Endothelial cell (in vitro differentiated cells): ENCODE data around the gene MYLK. TPM values are rescaled to one million over a fixed set of nuclear protein-coding genes. Genes with fewer than 3 reads are reported as not detected.

ENCODE experiments used
- DNase-seq: peaks from one replicate; pipeline ENCODE4 v3.0.0; 2021; ENCODE audit warnings: low spot score
- H3K27ac Mint-ChIP-seq: one replicate; pipeline ENCODE4 v1.8.0; 2021; ENCODE audit warnings: mixed read lengths, inconsistent platforms; ENCODE audit not compliant: unreplicated experiment
- H3K27me3 Mint-ChIP-seq: one replicate; pipeline ENCODE4 v1.8.0; 2021; ENCODE audit warnings: mild to moderate bottlenecking, moderate library complexity, mixed read lengths, inconsistent platforms; ENCODE audit not compliant: unreplicated experiment
- H3K36me3 Mint-ChIP-seq: one replicate; pipeline ENCODE4 v1.8.0; 2021; ENCODE audit warnings: mild to moderate bottlenecking, low read depth, mixed read lengths, inconsistent platforms; ENCODE audit not compliant: unreplicated experiment
- H3K4me1 Mint-ChIP-seq: one replicate; pipeline ENCODE4 v1.8.0; 2021; ENCODE audit warnings: mild to moderate bottlenecking, mixed read lengths, inconsistent platforms; ENCODE audit not compliant: unreplicated experiment
- H3K4me3 Mint-ChIP-seq: one replicate; pipeline ENCODE4 v1.8.0; 2021; ENCODE audit warnings: mild to moderate bottlenecking, mixed read lengths, inconsistent platforms; ENCODE audit not compliant: unreplicated experiment
- H3K9me3 Mint-ChIP-seq: one replicate; pipeline ENCODE4 v1.8.0; 2021; ENCODE audit warnings: mixed read lengths, inconsistent platforms; ENCODE audit not compliant: unreplicated experiment
- CTCF ChIP-seq: fragments of 200-600 bp; sonication (generic); IDR thresholded peaks from one replicate; pipeline ENCODE4 v1.5.0; 2021; ENCODE audit warnings: antibody characterized with exemption; ENCODE audit not compliant: unreplicated experiment
- total RNA-seq: library from RNA; stranded (reverse); fragmentation: NEBNext Ultra II Directional; extraction: Animal tissue kit (Norgen Biotek cat#: 25700); gene quantifications from one replicate; pipeline ENCODE4 v1.2.1, GENCODE V29; 2021; ENCODE audit not compliant: unreplicated experiment

MYLK gene
- total RNA-seq, 1 donor from 2014 or later = 7.8 TPM

DNA sequence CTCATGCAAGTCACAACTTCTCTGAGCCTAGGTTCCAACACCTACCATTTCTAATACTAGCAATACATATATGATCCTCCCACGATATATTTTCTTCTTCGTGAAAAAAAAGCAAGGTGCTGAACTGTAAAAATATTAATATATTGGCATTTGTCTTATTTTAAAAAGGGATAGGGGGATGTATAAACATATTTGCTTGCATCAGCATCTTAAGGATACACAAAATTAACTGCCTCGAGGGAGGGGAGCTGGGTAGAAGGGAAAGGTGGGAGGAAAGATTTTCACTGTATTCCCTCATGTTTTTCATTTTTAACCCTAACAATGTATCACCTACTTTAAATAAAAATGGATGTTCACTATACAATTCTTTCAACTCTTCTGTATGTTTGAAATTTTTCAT lies 300.6 kb downstream of the MYLK start:
- Mint-ChIP-seq H3K4me1 (peaks cover 6% of the 10 kb centered on the region), H3K9me3 (peaks cover 4% of the 10 kb centered on the region), H3K27me3 (no peaks in the 10 kb centered on the region), H3K27ac (no peak overlapping the region), H3K36me3 (peaks cover 7% of the 10 kb centered on the region), H3K4me3 (no peak overlapping the region)
- TF ChIP-seq CTCF = no peak
- no peak for DNase-seq

- Mint-ChIP-seq H3K27me3 (no peaks in the 10 kb centered on the region), H3K4me3 (no peak overlapping the region), H3K4me1 (peaks cover 12% of the 10 kb centered on the region), H3K36me3 (peaks cover 4% of the 10 kb centered on the region), H3K27ac (no peak overlapping the region), H3K9me3 (no peaks in the 10 kb centered on the region)
- TF ChIP-seq CTCF = no peak
- DNase-seq = no peak
These were observed 301.8 kb downstream of the MYLK start for GRCh38 chr3:123582315-123582714.

DNA sequence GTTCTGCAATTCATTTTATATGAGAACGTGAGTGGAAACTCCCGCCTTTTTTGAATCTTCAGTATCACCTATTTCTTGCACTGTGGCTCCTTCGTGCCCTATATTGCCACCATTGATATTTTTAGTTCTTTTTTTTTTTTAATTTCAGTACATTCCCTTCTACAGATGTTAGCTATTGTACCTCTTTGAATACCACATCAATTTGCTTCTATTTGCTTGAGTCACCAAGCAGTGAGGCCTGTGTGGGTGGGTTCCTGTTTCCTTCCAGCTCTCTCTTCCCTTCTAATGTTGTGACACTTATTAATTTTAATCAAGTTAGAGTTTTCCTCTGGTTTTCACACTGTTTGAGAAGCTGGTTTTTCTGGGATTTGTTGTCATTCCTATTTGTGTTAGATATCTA lies 308.0 kb downstream of the MYLK start:
- H3K27ac Mint-ChIP-seq = no peak overlapping the region
- no peak overlapping the region for H3K4me3 Mint-ChIP-seq
- DNase-seq = no peak
- TF ChIP-seq CTCF = no peak
- peaks cover 26% of the 10 kb centered on the region for H3K4me1 Mint-ChIP-seq
- no peaks in the 10 kb centered on the region for H3K27me3 Mint-ChIP-seq
- no peaks in the 10 kb centered on the region for H3K9me3 Mint-ChIP-seq
- peaks cover 6% of the 10 kb centered on the region for H3K36me3 Mint-ChIP-seq

DNA sequence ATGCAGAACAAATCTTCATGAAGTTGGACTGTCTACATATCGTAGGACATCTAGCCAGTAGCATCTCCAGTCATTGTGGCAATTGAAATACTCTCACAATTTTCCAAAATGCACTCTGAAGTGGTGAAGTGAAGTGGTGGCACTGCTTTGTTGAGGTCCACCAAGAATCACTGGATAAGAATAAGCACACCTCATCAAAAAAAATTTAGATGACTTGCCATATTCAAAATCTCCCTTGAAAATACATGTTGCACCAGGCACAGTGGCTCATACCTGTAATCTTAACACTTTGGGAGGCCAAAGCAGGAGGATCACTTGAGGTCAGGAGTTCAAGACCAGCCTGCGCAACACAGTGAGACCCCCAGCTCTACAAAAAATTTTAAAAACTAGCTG lies 312.2 kb downstream of the MYLK start:
- H3K36me3 Mint-ChIP-seq = peaks cover 10% of the 10 kb centered on the region
- no peaks in the 10 kb centered on the region for H3K27me3 Mint-ChIP-seq
- H3K4me3 Mint-ChIP-seq = no peak overlapping the region
- no peak for TF ChIP-seq CTCF
- H3K27ac Mint-ChIP-seq = no peak overlapping the region
- peaks cover 22% of the 10 kb centered on the region for H3K4me1 Mint-ChIP-seq
- DNase-seq = no peak
- H3K9me3 Mint-ChIP-seq = no peaks in the 10 kb centered on the region

DNA sequence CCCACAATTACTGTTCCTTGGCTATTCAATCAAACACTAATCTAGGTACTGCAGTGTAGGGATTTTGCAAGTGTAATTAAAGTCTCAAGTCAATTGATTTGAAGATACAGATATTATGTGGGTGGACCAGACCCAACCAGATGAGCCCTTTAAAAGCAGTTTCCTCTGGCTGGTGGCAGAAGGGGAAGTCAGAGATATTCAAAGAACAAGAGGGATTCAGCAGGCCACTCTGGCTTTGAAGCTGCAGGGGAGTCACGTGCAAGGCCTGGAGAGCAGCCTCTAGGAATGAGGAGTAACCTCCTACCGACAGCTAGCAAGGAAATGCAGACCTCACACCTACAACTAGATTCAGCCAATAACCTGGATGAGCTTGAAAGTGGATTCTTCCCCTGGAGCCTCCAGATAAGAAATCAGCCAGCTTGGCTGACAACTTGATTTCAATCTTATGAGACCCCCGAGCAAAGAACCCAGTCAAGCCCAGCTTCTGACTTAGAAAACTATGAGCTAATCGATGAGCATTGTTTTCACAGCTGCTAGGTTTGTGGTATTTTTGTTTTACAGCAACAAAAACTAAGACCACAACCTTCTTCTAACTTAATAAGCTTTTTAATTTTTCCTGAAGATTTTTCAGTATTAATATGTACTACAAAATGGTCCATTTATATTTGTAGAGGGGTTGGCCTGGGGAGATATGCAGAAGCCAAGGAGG lies 312.7 kb downstream of the MYLK start:
- TF ChIP-seq CTCF = no peak
- peaks cover 8% of the 10 kb centered on the region for H3K36me3 Mint-ChIP-seq
- no peak overlapping the region for H3K27ac Mint-ChIP-seq
- no peaks in the 10 kb centered on the region for H3K9me3 Mint-ChIP-seq
- H3K4me3 Mint-ChIP-seq = no peak overlapping the region
- DNase-seq = peak; percentile 16
- no peaks in the 10 kb centered on the region for H3K27me3 Mint-ChIP-seq
- peaks cover 17% of the 10 kb centered on the region for H3K4me1 Mint-ChIP-seq
